HG03571 (cell line): Measurements from ENCODE around the gene POTEG.
A peak's percentile ranks its signal among the peaks of the same experiment; 100 is the strongest.
"Not testable (repeated sequence)": the region's sequence is repeated elsewhere in the genome, so short reads cannot be mapped to it uniquely, and the experiment has no call there.

ENCODE experiments used
- ATAC-seq: cut with Tn5 transposase; IDR thresholded peaks from one replicate; pipeline ENCODE4 v1.9.1; 2021; ENCODE audit not compliant: unreplicated experiment

The POTEG gene

GRCh38 chr14:19434241-19434640 lies at the start of gene POTEG:
Gene POTEG (minus strand): TSS chr14:19434341. CDS start chr14:19434289, 52 bp downstream.
- ATAC-seq, result not testable (repeated sequence)

GRCh38 chr14:19482093-19482492 lies 48.0 kb upstream of the POTEG start:
- not testable (repeated sequence) for ATAC-seq

- not testable (repeated sequence) for ATAC-seq
Observed at GRCh38 chr14:19481421-19481820, 47.3 kb upstream of the POTEG start.

- ATAC-seq, result not testable (repeated sequence)
Observed at GRCh38 chr14:19480491-19480890, 46.4 kb upstream of the POTEG start.

GRCh38 chr14:19445761-19446160 lies 11.6 kb upstream of the POTEG start:
- ATAC-seq, result not testable (repeated sequence)

GRCh38 chr14:19439826-19440225 lies 5.7 kb upstream of the POTEG start:
- not testable (repeated sequence) for ATAC-seq

GRCh38 chr14:19439219-19439618 lies 5.1 kb upstream of the POTEG start:
- ATAC-seq, result peak; percentile 54

GRCh38 chr14:19437126-19437443 lies 2.9 kb upstream of the POTEG start:
- not testable (repeated sequence) for ATAC-seq

- not testable (repeated sequence) for ATAC-seq
Observed at GRCh38 chr14:19436311-19437125, 2.4 kb upstream of the POTEG start.

GRCh38 chr14:19435852-19436251 lies 1.7 kb upstream of the POTEG start:
- ATAC-seq, result not testable (repeated sequence)

- not testable (repeated sequence) for ATAC-seq
Observed at GRCh38 chr14:19434891-19435290, 750 bp upstream of the POTEG start.

GRCh38 chr14:19433765-19434164 lies 376 bp downstream of the POTEG start:
- ATAC-seq, result not testable (repeated sequence)

- ATAC-seq, result not testable (repeated sequence)
Observed at GRCh38 chr14:19408519-19408918, 25.6 kb downstream of the POTEG start.

- not testable (repeated sequence) for ATAC-seq
Observed at GRCh38 chr14:19402097-19402496, 32.0 kb downstream of the POTEG start.

- ATAC-seq, result not testable (repeated sequence)
Observed at GRCh38 chr14:19394727-19395126, 39.4 kb downstream of the POTEG start.

- ATAC-seq, result not testable (repeated sequence)
Observed at GRCh38 chr14:19390230-19390629, 43.9 kb downstream of the POTEG start.

- ATAC-seq, result not testable (repeated sequence)
Observed at GRCh38 chr14:19388741-19389140, 45.4 kb downstream of the POTEG start.

GRCh38 chr14:19386996-19387395 lies 47.1 kb downstream of the POTEG start:
- ATAC-seq, result not testable (repeated sequence)

- ATAC-seq, result not testable (repeated sequence)
Observed at GRCh38 chr14:19386309-19386708, 47.8 kb downstream of the POTEG start.

- not testable (repeated sequence) for ATAC-seq
Observed at GRCh38 chr14:19384088-19384781, 49.9 kb downstream of the POTEG start.

- ATAC-seq, result not testable (repeated sequence)
Observed at GRCh38 chr14:19383008-19383584, 51.0 kb downstream of the POTEG start.

GRCh38 chr14:19380137-19380536 lies 54.0 kb downstream of the POTEG start:
- not testable (repeated sequence) for ATAC-seq
